Stimulated activated CD8-positive, alpha-beta memory T cell treated with anti-CD3 and anti-CD28 coated beads, Interleukin-7, amount 100 ng/mL, for 48 hours (primary cell): ENCODE data around the gene ANKRD40CL.

ENCODE experiments used
- DNase-seq, 2 donors: peaks; one replicate each; pipeline ENCODE4 v3.0.0-alpha.2; 2020; ENCODE audit warnings: low read depth in 1 of 2; ENCODE audit errors: extremely low read depth in 1 of 2

Gene ANKRD40CL

DNA sequence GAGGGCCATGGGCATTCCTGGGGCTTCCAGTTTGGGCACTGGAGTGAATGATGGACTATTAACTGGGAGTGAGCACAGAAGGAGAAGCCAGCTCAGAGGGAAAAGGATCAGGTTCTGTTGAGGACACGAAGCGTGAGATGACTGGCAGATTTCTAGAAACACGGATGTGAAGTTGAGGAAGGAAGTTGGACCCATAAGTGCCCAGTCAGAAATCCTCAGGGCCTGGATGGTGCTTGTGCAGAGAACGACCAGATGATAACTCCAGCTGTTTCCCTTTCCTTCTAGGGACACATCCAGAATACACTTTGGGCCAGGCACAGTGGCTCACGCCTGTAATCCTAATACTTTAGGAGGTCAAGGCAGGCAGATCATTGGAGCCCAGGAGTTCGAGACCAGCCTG, 23.3 kb upstream of the ANKRD40CL start:
- no peak for DNase-seq

DNA sequence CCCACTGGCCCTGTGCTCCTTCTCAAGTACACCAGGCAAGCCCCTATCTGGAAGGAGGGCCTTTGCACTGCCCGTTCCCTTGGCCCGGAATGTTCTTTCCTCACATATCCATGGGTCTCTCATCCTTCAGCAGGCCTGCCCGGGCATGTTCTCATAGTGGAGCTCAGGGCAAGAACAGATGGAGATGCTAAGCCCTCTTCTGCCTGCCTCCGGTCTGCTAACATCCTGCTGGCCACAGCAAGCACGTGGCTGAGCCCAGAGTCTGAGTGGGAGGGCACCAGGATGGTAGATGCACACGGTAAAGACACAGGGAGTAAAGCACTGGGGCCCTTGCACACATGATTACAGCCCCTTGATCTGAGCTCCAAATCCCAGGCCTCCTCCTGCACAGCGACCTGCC, 19.8 kb upstream of the ANKRD40CL start:
- no peak for DNase-seq

DNA sequence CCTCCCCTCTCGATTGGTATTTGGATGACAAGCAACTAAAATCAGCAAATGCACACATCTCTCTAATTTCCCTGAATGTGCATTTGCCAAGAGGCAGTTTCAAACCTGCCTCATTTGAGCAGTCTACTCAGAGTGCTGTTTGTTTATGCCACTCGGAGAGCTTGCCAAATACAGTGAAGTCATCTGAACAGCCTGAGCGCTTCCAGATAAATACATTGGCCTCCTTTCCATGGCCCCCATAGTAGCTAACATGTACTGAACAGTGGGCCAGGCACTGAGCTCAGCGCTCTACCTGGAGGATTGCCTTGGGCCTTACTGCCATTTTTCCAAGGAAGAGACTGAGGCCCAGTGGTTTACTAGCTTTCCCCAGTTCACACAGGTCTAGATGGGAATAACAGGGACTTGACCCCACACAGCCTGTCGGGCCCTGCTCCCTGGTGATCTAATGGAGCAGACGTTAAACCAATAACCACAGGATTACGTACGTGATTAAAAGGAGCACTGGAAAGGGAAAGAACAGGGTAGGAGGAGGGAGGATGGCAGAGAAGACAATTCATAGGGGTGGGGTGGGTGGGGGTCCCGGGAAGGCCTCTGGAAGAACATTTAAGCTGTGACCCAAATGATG, 18.7 kb upstream of the ANKRD40CL start:
- no peak for DNase-seq

DNA sequence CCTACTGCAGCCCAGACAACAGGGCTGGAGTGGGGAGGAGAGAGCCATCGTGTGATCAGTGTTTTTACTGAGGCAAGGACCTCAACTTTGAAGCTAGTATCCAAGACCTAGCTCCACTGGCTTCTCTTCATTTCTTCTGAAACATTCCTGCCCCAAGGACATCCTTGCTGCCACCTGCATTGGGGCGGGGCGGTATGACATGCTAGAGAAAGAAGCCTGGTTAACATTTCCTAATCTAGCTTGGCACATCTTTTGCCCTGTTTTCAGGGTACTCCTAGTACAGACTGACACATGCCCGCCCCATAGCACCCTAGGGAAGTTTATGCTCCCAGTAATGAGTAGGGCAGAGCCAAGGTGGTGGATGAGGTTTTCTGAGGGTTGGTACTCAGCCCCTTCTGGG, 17.8 kb upstream of the ANKRD40CL start:
- no peak for DNase-seq

DNA sequence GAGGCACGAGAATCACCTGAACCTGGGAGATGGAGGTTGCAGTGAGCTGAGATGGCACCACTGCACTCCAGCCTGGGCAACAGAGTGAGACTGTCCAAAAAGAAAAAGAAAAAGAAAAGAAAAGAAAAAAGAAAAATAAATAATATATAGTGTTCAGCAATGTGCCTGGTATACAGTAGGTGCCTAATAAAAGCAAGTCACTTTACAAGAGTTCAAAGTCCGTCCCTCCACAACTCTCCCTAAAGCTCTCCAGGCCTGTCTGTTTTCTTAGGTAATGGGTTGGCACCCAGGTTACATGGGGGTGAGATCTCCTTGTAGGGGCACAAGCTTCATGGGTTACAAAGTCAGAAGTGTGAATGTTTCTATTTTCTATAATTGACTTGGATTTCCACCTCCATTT, 16.6 kb upstream of the ANKRD40CL start:
- DNase-seq: no peak

DNA sequence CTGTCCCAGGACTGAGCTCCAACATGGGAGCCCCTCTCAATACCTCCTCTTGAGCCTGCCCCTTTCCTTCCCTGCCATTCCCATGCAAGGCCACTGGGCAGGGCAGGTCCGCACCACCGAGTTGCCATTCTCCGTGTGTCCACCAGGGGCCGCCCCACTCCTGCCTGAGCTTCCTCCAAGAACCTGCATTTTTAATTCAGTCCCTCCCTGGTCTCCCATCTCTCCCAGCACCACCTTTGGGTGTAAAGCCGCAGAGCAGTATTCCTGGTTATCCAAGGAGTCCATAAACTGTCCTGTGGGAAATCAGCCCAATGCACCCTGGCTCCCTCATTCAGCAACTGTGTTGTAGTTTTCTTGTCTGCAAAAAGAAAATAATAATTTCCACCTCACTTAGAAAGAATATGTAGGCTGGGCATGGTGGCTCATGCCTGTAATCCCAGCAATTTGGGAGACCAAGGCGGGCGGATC, 15.9 kb upstream of the ANKRD40CL start:
- DNase-seq: peak; percentile 58 to 61

DNA sequence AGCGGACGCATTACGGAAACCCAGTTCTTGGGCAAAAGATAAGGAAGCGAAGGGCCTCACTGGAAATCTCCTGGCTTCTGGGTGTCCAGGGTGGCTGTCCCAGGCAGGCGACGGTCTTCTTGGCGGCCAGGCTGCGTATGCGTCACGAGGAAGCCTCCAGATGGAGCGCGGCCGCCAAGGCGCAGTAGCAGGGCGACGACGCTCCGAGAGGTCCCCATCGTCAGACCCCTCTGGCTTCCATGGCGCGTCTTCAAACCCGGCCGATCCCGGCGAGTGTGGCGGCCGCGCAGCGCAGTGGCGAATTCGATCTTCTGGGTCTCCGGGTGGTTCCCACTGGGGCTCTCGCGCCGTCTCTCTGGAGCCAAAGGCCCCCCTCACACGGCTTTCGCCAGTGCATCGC, 13.8 kb upstream of the ANKRD40CL start:
- DNase-seq: no peak

DNA sequence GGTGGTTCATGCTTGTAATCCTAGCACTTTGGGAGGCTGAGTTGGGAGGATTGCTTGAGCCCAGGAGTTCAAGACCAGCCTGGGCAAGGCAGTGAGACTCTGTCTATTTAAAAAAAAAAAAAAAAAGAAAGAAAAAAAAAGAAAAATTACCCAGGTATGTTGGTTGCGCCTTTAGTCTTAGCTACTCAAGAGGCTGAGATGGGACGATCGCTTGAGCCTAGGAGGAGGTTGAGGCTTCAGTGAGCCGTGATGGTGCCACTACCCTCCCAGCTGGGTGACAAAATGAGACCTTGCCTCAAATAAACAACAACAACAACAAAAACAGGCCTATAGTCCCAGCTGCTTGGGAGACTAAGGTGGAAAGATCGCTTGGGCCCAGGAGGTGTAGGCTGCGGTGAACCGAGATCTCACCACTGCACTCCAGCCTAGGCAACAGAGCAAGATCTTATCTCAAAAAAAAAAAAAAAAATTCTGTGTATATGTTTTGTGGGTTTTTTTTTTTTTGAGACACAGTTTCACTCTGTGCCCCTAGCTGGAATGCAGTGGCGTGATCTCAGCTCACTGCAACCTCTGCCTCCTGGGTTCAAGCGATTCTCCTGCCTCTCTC, 12.5 kb upstream of the ANKRD40CL start:
- peak; percentile 3 to 16 for DNase-seq

DNA sequence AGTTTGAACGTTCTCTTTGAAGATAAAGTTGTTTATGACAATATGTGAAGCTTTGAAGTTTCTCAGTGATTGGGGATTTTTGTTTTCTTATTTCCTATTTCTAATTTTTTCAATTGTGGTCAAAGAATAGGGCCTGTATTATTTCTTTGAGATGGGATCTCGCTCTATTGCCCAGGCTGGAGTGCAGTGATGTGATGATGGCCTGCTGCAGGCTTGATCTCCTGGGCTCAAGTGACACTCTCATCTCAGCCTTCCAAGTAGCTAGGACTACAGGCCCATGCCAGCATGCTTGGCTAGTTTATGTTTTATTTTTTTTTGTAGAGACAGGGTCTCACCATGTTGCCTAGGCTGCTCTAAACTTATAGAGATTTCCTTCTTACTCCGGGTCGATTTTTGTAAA, 11.7 kb upstream of the ANKRD40CL start:
- no peak for DNase-seq

DNA sequence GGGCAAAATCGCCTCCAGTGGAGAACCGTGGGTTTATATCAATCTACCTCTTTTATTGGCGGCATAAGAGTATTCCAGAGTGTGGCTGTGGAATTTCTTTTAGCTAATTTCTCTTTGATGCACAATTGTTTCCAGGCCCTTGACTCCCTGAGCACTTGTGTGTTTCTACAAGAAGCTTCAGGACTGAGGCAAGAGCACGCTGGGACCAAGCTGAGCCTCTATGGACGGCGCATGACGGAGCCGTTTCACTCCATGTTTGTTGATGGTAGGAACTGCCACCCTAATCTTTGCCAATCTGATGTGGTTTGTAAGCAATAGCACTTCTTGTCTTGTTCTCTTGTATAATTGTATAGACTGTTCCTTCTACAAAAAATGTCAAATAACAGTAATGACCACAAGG, 11.2 kb upstream of the ANKRD40CL start:
- DNase-seq: no peak

DNA sequence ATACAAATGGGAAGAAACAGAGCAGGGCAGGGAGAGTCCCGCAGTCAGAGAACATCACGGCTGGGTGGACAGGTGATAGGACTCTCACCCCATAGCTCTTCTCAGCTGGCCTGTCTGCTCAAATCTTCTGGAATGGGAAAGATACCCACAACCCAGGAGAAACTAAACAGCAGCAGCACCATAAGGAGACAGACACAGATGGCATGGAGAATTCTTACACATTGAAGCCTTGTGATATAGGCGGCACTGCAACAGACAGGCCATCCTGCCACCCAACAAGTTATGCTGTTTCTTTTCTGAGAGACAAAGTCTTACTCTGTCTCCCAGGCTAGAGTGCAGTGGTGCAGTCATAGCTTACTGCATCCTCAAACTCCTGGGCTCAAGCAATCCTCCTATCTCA, 8.6 kb upstream of the ANKRD40CL start:
- no peak for DNase-seq

DNA sequence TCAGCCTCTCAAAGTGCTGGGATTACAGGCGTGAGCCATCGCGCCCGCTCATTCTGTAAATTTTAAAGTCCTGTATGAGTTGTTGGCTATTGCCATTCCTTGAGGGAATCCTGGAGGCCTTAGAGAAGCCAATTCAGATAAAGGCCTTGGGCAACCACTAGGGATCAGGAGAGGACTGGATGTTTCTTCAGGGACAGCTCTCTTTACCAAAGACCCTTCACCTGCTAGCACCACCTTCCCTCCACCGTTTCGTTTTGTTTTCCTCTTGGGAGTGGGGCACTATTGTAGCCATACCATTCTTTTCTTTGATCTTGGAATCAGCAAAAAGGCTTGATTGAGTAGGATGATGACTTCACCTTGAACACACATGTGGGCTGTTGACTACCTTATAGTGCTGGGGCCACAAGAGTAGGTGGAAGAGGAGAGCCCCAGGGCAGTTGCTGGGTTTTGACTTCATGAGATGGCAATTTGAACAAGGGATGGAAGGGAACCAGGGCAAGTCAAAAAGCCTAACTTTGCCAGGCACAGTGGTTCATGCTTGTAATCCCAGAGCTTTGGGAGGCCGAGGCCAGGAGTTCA, 7.0 kb upstream of the ANKRD40CL start:
- no peak for DNase-seq

DNA sequence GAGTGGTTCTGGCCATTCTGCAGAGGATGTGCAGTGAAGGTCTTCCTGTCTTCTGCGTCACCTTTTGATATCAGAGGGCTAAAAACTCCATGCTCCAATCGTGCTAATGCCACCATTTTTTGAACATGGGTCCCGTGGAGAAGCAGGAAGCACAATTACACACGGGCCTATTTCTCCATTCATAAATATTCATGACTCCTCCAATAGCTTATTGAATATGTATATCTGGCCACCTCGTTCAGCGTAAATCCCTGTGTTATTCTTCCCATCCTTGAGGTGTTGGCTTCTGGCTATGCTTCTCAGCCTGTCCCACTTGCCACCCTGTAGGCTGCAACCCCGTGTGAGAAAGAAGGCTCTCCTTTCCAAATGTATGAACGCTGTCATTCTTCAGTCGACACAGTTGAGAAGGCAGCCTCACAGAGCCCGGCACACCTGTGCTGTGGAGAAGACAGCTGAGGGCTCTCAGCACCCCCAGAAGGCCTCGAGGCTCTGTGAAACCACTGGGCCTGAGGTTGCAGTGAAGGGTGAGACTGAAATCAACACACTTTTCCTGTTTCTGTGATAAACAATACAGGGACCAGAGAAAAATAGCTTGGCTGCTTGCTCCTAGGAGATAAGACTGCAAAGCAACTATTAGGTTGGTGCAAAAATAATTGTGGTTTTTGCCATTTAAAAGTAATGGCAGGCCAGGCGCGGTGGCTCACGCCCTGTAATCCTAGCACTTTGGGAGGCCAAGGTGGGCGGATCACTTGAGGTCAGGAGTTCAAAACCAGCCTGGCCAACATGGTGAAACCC, 4.9 kb upstream of the ANKRD40CL start:
- no peak for DNase-seq

DNA sequence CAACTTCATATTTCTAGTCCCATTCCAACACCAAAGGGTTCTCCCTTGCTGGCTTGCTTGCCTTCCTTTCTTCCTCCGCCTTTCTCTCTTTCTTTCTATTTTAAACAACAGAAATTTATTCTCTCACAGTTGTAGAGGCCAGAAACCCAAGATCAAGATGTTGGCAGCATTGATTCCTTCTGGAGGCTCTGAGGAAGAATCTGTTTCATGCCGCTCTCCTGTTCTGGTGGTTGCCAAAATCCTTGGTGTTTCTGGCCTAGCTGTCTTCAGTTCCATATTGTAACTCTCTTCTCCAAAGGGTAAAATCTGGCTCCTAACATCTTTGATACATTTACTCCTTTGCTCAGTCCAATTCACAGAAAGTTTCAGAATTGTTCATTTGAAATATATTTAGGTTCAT, 3.0 kb upstream of the ANKRD40CL start:
- no peak for DNase-seq

DNA sequence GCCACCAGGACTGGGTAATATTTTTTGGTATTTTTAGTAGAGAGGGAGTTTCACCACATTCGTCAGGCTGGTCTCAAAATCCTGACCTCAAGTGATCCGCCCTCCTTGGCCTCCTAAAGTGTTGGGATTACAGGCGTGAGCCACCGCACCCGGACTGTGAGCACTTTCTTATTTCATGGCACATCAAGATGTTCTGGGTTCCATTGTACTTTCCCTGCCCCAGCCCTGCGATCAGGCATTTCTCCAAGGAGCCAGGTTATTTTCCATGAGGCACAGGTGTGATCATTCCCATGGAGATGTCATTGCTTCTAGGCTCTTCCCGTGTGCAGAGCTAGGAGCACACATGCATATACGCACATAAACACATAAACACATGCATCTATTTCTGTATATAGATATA, 2.6 kb upstream of the ANKRD40CL start:
- no peak for DNase-seq

DNA sequence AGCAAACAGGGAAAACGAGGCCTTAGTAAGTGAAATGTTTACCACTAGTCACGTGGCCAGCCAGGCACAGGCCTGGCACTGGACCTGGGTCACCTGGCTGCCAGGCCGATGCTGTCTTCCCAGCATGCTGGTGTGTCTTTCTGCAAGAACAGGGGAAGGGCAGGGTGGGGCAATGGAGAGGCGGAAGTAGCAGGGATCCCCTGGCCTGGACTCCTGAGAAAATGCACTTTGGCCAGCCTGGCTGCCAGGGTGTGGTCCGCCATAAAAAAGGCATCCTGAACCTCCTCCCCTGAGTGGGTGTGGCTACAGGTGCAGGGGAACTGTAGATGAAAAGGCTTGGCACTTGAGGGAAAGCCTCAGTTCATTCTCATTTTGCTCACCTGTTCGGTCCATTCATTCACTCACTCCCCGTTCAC, 1.0 kb upstream of the ANKRD40CL start:
- DNase-seq: no peak

DNA sequence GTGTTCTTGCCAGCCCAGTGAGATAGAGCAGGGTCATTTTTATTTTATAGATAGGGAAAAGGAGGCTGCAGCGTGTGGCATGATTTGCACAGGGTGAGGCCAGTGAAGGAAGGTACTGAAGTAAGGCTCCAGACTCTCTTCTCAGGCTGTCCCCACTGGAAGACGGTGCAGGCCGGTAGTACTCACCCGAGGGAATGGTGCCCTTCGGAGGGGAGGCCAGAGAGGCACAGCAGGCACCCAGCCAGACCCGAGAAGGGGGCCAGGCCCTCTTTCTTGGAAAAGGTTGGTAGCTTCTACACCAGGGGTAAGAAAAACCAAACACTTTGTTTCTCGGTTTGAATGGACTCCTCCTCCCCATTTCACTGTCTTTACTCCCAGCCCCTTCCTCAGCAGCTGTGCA, 288 bp downstream of the ANKRD40CL start:
- no peak for DNase-seq

DNA sequence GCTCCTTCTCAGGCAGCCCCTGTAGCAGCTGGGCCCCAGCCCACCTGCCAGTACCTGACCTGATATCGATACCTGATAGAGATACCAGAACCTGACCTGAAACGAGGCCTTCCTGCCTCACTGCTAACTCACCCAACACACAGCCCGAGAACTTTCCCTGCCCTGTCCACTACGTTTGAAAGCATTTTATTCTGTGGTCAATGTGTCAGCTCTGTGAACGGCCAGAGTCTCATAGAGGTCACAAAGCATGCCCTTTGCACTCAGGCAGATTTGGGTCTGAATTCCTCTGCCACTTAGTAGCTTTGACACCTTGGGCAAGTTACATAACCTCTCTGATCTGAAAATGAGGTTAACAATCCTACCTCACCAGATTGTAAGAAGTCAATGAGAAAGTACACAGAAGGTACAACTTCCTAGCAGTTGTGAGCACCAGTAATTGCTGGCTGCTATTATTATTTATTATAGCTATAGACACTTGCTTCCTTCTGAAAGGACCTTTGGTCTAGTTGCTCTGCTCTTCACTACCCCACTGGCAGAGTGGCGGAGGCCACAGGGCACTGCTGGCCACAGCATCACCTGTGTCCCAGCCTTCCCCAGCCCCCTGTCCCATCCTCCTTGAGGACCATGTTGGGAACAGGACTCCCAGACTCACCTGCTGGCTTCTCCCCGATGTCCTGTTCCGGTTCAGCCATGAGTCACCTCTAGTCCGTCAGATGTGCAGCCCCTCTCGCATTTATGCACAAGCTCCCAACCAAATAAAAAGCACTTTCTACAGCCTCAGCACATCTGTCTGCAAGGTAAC, 895 bp downstream of the ANKRD40CL start:
- DNase-seq: no peak

DNA sequence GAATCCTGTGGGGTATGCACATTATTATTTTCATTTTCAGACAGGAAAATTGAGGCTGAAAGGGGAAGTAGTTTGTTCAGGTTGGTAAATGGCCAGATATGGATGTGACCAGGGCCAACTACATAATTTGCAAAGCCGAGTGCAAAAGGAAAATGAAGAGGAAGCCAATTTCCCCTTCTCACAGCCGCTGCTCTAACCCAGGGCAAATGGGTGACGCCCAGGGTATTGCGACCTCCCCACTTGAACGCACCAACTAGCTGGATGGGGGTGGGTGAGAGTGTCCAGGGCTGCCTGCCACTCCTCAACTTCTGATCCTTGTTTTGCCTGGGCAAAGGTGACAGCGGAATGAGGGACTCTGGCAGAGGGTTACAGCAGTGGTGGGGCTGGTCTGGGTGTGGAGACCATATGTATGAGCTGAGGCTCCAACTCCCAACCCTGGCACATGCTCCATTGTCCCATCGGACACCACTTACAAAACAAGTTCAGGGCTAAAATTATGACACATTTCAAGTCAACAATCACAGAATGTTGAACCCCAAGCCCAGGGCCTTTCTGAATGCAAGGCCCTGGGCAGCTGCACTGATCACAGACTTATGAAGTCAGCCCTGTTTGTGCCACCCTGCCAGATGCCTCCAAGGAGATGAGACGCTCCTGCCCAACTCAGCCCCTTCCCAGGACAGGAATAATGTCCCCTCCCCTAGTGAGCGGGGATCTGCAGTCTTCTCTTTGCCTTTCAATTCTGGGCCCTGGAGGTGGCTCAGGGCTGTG, 1.7 kb downstream of the ANKRD40CL start:
- no peak for DNase-seq

DNA sequence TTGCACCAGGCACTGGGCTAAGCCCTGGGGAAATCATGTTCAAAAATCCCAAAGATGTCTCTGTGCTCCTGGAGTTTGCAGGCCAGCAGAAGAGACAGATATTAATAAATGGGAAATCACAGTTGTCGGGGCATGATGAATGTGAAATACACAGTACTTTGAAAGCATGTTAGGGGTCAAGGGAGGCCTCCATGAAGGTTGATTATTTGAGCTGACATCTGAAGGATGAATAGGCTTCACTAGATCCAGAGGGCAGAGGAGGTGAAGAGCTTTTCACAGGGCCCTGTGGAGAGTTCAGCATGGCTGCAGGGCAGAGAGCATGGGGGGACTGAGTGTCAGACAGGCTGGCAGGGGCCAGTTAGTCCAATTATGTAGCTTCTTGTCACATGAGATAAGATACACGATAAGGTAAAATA, 2.6 kb downstream of the ANKRD40CL start:
- no peak for DNase-seq
